ENCODE data around the gene SLC1A6. TPM values are rescaled to one million over a fixed set of nuclear protein-coding genes. Genes with fewer than 3 reads are reported as not detected.

The SLC1A6 gene
- total RNA-seq, 1 experiment from 2014 or later = 0.15 TPM

- Histone ChIP-seq H3K4me3 (ENCODE audit: low read depth in 2 of 2, low read length in 2 of 2) (no peak overlapping the region), H3K27me3 (ENCODE audit: control insufficient read depth, insufficient read depth, low read length) (no peaks in the 10 kb centered on the region), H3K9me3 (ENCODE audit: control insufficient read depth, insufficient read depth, low read depth, low read length) (peaks cover 3% of the 10 kb centered on the region; the same call in 1 of the 2 replicates), H3K27ac (ENCODE audit: low read length) (no peak overlapping the region), H3K4me1 (ENCODE audit: control insufficient read depth, insufficient read depth, low read length) (no peaks in the 10 kb centered on the region), H3K36me3 (ENCODE audit: control insufficient read depth, insufficient read depth, low read length) (no peaks in the 10 kb centered on the region)
- in situ Hi-C loops (cut with HindIII; ENCODE audit: low pct_unique_long_range_greater_than_20kb, low sequenced_read_pairs) (no loop called here), intact Hi-C loops (cut with micrococcal nuclease; ENCODE audit: unreplicated experiment) (no loop called here)
- CTCF ChIA-PET = interaction anchor here (0.5 kb wide), 1 partner anchor 37 kb away, joined by 3 read pairs; no protein-coding TSS in a partner anchor
- TF ChIP-seq POLR2AphosphoS5 (IDR thresholded peaks at IDR 0.05; ENCODE audit: low read depth, low read length) (no peak), CTCF (IDR thresholded peaks at IDR 0.05) (no peak), REST (IDR thresholded peaks at IDR 0.05; ENCODE audit: insufficient read depth in 1 of 2, low read depth in 2 of 2, low read length in 1 of 2) (no peak), SIN3A (IDR thresholded peaks at IDR 0.05; ENCODE audit: borderline replicate concordance, insufficient read depth, low read depth, low read length) (no peak)
- DNase-seq (ENCODE audit: low read depth, low spot score) = no peak
- ATAC-seq = no peak
- POLR2A ChIA-PET = no interaction called here
- BruUV-seq (replicated peaks) = no TSS peak
Measured at GRCh38 chr19:14957464-14957863, 22.2 kb downstream of the SLC1A6 start.

GRCh38 chr19:14954071-14954655 lies 25.5 kb downstream of the SLC1A6 start:
- CTCF ChIA-PET = no interaction called here

More at GRCh38 chr19:14954071-14954655, 25.5 kb downstream of the SLC1A6 start:
- H3K4me3 ChIP-seq (ENCODE audit: low read depth in 2 of 2, low read length in 2 of 2) = no peak overlapping the region
- no peaks in the 10 kb centered on the region for H3K27me3 ChIP-seq (ENCODE audit: control insufficient read depth, insufficient read depth, low read length)
- no TSS peak for BruUV-seq (replicated peaks)
- no peaks in the 10 kb centered on the region for H3K9me3 ChIP-seq (ENCODE audit: control insufficient read depth, insufficient read depth, low read depth, low read length)
- no peak for TF ChIP-seq TCF7L2 (IDR thresholded peaks at IDR 0.05; ENCODE audit: low read depth, low read length)
- no peak for TF ChIP-seq CTCF (IDR thresholded peaks at IDR 0.05)
- TF ChIP-seq SIN3A (IDR thresholded peaks at IDR 0.05; ENCODE audit: borderline replicate concordance, insufficient read depth, low read depth, low read length) = no peak
- TF ChIP-seq POLR2AphosphoS5 (IDR thresholded peaks at IDR 0.05; ENCODE audit: low read depth, low read length) = no peak
- TF ChIP-seq REST (IDR thresholded peaks at IDR 0.05; ENCODE audit: insufficient read depth in 1 of 2, low read depth in 2 of 2, low read length in 1 of 2) = no peak
- ATAC-seq (no peak), DNase-seq (ENCODE audit: low read depth, low spot score) (no peak)
- intact Hi-C loops (cut with micrococcal nuclease; ENCODE audit: unreplicated experiment) = no loop called here
- no peaks in the 10 kb centered on the region for H3K4me1 ChIP-seq (ENCODE audit: control insufficient read depth, insufficient read depth, low read length)
- in situ Hi-C loops (cut with HindIII; ENCODE audit: low pct_unique_long_range_greater_than_20kb, low sequenced_read_pairs) = no loop called here
- no peak overlapping the region for H3K27ac ChIP-seq (ENCODE audit: low read length)
- POLR2A ChIA-PET = no interaction called here
- no peaks in the 10 kb centered on the region for H3K36me3 ChIP-seq (ENCODE audit: control insufficient read depth, insufficient read depth, low read length)

Measured in Panc1 (cell line).